Transverse colon (tissue), 4 donors: ENCODE data around the gene YIPF6. TPM values are rescaled to one million over a fixed set of nuclear protein-coding genes. Genes with fewer than 3 reads are reported as not detected.
A peak's percentile ranks its signal among the peaks of the same experiment; 100 is the strongest.
"Not testable (repeated sequence)": the region's sequence is repeated elsewhere in the genome, so short reads cannot be mapped to it uniquely, and the experiment has no call there.

ENCODE experiments used
- DNase-seq: peaks from one replicate; pipeline ENCODE4 v3.0.0-alpha.2; 2019
- H3K27ac ChIP-seq, 4 donors: fragments of 200-600 bp; sonication (generic); 2 replicates each; pipeline ENCODE4 v1.5.1; 2016 to 2018; ENCODE audit warnings: inconsistent platforms in 4 of 4
- H3K27me3 ChIP-seq: fragments of 200-600 bp; sonication (generic); 2 replicates; pipeline ENCODE4 v1.5.1; 2017; ENCODE audit warnings: inconsistent platforms
- H3K36me3 ChIP-seq, 4 donors: fragments of 200-600 bp; sonication (generic); 2 replicates each; pipeline ENCODE4 v1.5.1; 2017 to 2019; ENCODE audit warnings: inconsistent platforms in 4 of 4
- H3K4me1 ChIP-seq, 4 donors: fragments of 200-600 bp; sonication (generic); 2 replicates each; pipeline ENCODE4 v1.5.1; 2017 to 2020; ENCODE audit warnings: inconsistent platforms in 4 of 4
- H3K4me3 ChIP-seq, 4 donors: fragments of 200-600 bp; sonication (generic); 1 replicate in 1 of 4; 2 replicates in 3 of 4; pipeline versions ENCODE4 v1.5.1 to v1.6.1; 2017 to 2019; ENCODE audit warnings: inconsistent platforms in 4 of 4
- H3K9me3 ChIP-seq, 2 donors: fragments of 200-600 bp; sonication (generic); 2 replicates each; pipeline ENCODE4 v1.5.1; 2017 to 2019; ENCODE audit warnings: inconsistent platforms in 2 of 2
- CTCF ChIP-seq, 5 experiments: fragments of 200-600 bp in 3 of 5; fragments of 450-650 bp in 2 of 5; sonication (generic) in 3 of 5; IDR thresholded peaks; 1 replicate in 2 of 5; 2 replicates in 3 of 5; pipeline ENCODE4 v1.5.1; 2016 to 2017; ENCODE audit warnings: antibody characterized with exemption in 5 of 5, inconsistent platforms in 3 of 5, mild to moderate bottlenecking in 2 of 5, moderate library complexity in 1 of 5
- EP300 ChIP-seq: sonication (generic); formaldehyde crosslinking; IDR thresholded peaks from one replicate; pipeline ENCODE4 v1.6.1; 2017; ENCODE audit warnings: antibody characterized with exemption, low read depth
- POLR2A ChIP-seq: fragments of 450-650 bp; IDR thresholded peaks from one replicate; pipeline ENCODE4 v1.6.1; 2016; ENCODE audit warnings: antibody characterized with exemption, mild to moderate bottlenecking, moderate library complexity
- POLR2AphosphoS5 ChIP-seq, 3 donors: sonication (generic); formaldehyde crosslinking; IDR thresholded peaks; one replicate each; pipeline ENCODE4 v1.6.1; 2016; ENCODE audit warnings: antibody characterized with exemption in 3 of 3
- WGBS, 2 donors: methylation state at CpG; one replicate each; pipeline ENCODE4 v1.1.5; 2018; ENCODE audit warnings: low coverage in 1 of 2; 5-methylcytosine and 5-hydroxymethylcytosine counted together
- in situ Hi-C, 4 donors: fragments of 200-750 bp; cut with MboI; loops; one replicate each; pipeline versions ENCODE4 v1.15.0 to v1.15.1; 2017; ENCODE audit warnings: low sequenced_read_pairs in 3 of 4, low pct_ligation_motif_present in 1 of 4, low pct_unique_long_range_greater_than_20kb in 1 of 4
- intact Hi-C: fragments of 100-400 bp; cut with DNase I; formaldehyde crosslinking; loops from one replicate; pipeline ENCODE4 v1.15.1; 2023; ENCODE audit warnings: low total_unique reads
- total RNA-seq, 4 donors: library from RNA; depleted of rRNA; stranded (reverse); fragments of >200 nt; gene quantifications; one replicate each; pipeline ENCODE4 v1.1.0, GENCODE V29; 2016

The YIPF6 gene
- total RNA-seq, 4 donors from 2014 or later, result 10.8 to 33.0 (median 21.0) TPM

- Histone ChIP-seq H3K36me3 (peaks cover 0 to 4% (median 0%) of the 10 kb centered on the region in 4 donors), H3K27ac (no peak overlapping the region), H3K4me1 (no peaks in the 10 kb centered on the region), H3K9me3 (no peaks in the 10 kb centered on the region), H3K4me3 (no peak overlapping the region), H3K27me3 (no peaks in the 10 kb centered on the region)
- DNase-seq, result no peak
- intact Hi-C loops, result no loop called here
- 55% methylated on average over 2 of the region's 2 CpGs; no CpG with 5 or more reads in 1 of the 2 donors for WGBS, 2 donors
- TF ChIP-seq POLR2A, result no peak
- TF ChIP-seq CTCF (IDR thresholded peaks at IDR 0.05), result no peak
- no peak for TF ChIP-seq POLR2AphosphoS5 (IDR thresholded peaks at IDR 0.05)
- no peak for TF ChIP-seq EP300
- in situ Hi-C loops, result loop anchor here in 3 of 4 donors (25.0 kb wide), 2 partner anchors 204 to 779 kb away; no protein-coding TSS in a partner anchor
Observed at GRCh38 chrX:68508799-68509198, 9.9 kb downstream of the YIPF6 start.

GRCh38 chrX:68511255-68511654 is 12.4 kb downstream of the YIPF6 start:
- H3K36me3 ChIP-seq, result peaks cover 0 to 4% (median 0%) of the 10 kb centered on the region in 4 donors
- no peaks in the 10 kb centered on the region for H3K9me3 ChIP-seq
- DNase-seq, result peak; percentile 18
- TF ChIP-seq POLR2AphosphoS5 (IDR thresholded peaks at IDR 0.05) (no peak), POLR2A (no peak), EP300 (no peak), CTCF (IDR thresholded peaks at IDR 0.05) (peak; percentile 45 to 81 (median 57))
- intact Hi-C loops, result no loop called here
- no peak overlapping the region for H3K4me3 ChIP-seq
- H3K27me3 ChIP-seq, result no peaks in the 10 kb centered on the region
- no peak overlapping the region for H3K27ac ChIP-seq
- WGBS, 2 donors, result 12 to 50% methylated on average over 1 to 3 of the region's 3 CpGs
- in situ Hi-C loops, result loop anchor here in 3 of 4 donors (25.0 kb wide), 2 partner anchors 201 to 776 kb away; no protein-coding TSS in a partner anchor
- no peaks in the 10 kb centered on the region for H3K4me1 ChIP-seq

GRCh38 chrX:68524680-68525079 is 25.8 kb downstream of the YIPF6 start:
- intact Hi-C loops, H3K27me3 ChIP-seq, H3K36me3 ChIP-seq, H3K9me3 ChIP-seq, DNase-seq, H3K4me3 ChIP-seq, H3K27ac ChIP-seq, H3K4me1 ChIP-seq: not testable (repeated sequence)
- in situ Hi-C loops, result loop anchor here in 3 of 4 donors (25.0 kb wide), 2 partner anchors 188 to 763 kb away; no protein-coding TSS in a partner anchor
- 79% methylated on average over 2 of the region's 2 CpGs; no CpG with 5 or more reads in 1 of the 2 donors for WGBS, 2 donors

GRCh38 chrX:68532831-68533533 is 34.1 kb downstream of the YIPF6 start:
- no peak for DNase-seq
- Histone ChIP-seq H3K9me3 (no peaks in the 10 kb centered on the region), H3K4me3 (no peak overlapping the region), H3K36me3 (no peaks in the 10 kb centered on the region), H3K4me1 (no peaks in the 10 kb centered on the region), H3K27ac (no peak overlapping the region), H3K27me3 (no peaks in the 10 kb centered on the region)
- intact Hi-C loops (no loop called here), in situ Hi-C loops (no loop called here)
- TF ChIP-seq CTCF (IDR thresholded peaks at IDR 0.05) (no peak), POLR2AphosphoS5 (IDR thresholded peaks at IDR 0.05) (no peak), POLR2A (no peak), EP300 (no peak)
- 74% methylated on average over 1 of the region's 1 CpG; no CpG with 5 or more reads in 1 of the 2 donors for WGBS, 2 donors

GRCh38 chrX:68533656-68534055 is 34.8 kb downstream of the YIPF6 start:
- 70 to 80% methylated on average over 1 to 2 of the region's 2 CpGs for WGBS, 2 donors
- Histone ChIP-seq H3K27me3 (no peaks in the 10 kb centered on the region), H3K36me3 (no peaks in the 10 kb centered on the region), H3K4me1 (no peaks in the 10 kb centered on the region), H3K4me3 (no peak overlapping the region), H3K9me3 (no peaks in the 10 kb centered on the region), H3K27ac (no peak overlapping the region)
- in situ Hi-C loops (no loop called here), intact Hi-C loops (no loop called here)
- TF ChIP-seq EP300, result no peak
- TF ChIP-seq POLR2AphosphoS5 (IDR thresholded peaks at IDR 0.05), result no peak
- no peak for TF ChIP-seq POLR2A
- TF ChIP-seq CTCF (IDR thresholded peaks at IDR 0.05), result no peak
- no peak for DNase-seq
